Brain pericyte (primary cell): ENCODE data around the gene TMEM174.

Experiments used
- DNase-seq: peaks from one replicate; pipeline ENCODE4 v3.0.0-alpha.2; 2012; ENCODE audit warnings: low read depth, low spot score

The TMEM174 gene

DNA sequence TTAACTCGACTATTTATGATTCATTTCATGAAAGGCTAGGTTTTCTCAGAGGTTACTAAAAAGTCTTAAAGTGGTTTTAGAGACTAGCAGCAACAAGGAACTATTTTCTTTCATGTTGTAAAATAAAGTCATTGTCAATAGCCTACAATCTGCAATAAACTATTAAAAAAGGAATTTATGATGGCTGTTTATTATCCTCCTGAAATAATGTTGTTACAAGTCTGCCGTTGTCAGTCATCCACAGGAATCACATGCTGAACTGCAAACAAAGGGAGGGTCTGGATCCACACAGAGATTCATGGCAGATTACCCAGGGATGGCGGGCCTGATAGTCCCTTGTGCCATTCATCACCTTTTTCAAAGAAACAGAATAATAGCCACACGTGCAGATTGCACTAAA is 49.2 kb downstream of the TMEM174 start:
- no peak for DNase-seq
